Activated T-helper 2 cell treated with anti-CD3 and anti-CD28 coated beads, Interferon-gamma antibody, Interleukin-2, Interleukin-4, amounts not matched to agents 10 μg/mL and 5 μg/mL and 100 μg/mL, durations not matched to agents 14 hours and 24 hours and 36 hours (primary cell): ENCODE measurements around the gene IL23R. TPM values are rescaled to one million over a fixed set of nuclear protein-coding genes. Genes with fewer than 3 reads are reported as not detected.

ENCODE experiments used
- DNase-seq: peaks from one replicate; pipeline ENCODE4 v3.0.0; 2021; ENCODE audit warnings: low spot score
- H3K27ac Mint-ChIP-seq: one replicate; pipeline ENCODE4 v1.8.0; 2021; ENCODE audit warnings: mixed read lengths
- H3K27me3 Mint-ChIP-seq: one replicate; pipeline ENCODE4 v1.8.0; 2021; ENCODE audit warnings: low read depth, mixed read lengths
- H3K36me3 Mint-ChIP-seq: one replicate; pipeline ENCODE4 v1.8.0; 2021; ENCODE audit warnings: low read depth, mixed read lengths
- H3K4me1 Mint-ChIP-seq: one replicate; pipeline ENCODE4 v1.8.0; 2021; ENCODE audit warnings: low read depth, mixed read lengths
- H3K4me3 Mint-ChIP-seq: one replicate; pipeline ENCODE4 v1.8.0; 2021; ENCODE audit warnings: low read depth, mild to moderate bottlenecking, moderate library complexity, mixed read lengths
- H3K9me3 Mint-ChIP-seq: one replicate; pipeline ENCODE4 v1.8.0; 2021; ENCODE audit warnings: mixed read lengths
- intact Hi-C: fragments of 100-400 bp; cut with micrococcal nuclease; formaldehyde crosslinking; loops from one replicate; pipeline ENCODE4 v1.15.1; 2023
- total RNA-seq: library from RNA; stranded (reverse); gene quantifications from 2 replicates; pipeline ENCODE4 v1.2.3, GENCODE V29; 2022

IL23R gene
- total RNA-seq, 1 donor from 2014 or later = 0.80 TPM

DNA sequence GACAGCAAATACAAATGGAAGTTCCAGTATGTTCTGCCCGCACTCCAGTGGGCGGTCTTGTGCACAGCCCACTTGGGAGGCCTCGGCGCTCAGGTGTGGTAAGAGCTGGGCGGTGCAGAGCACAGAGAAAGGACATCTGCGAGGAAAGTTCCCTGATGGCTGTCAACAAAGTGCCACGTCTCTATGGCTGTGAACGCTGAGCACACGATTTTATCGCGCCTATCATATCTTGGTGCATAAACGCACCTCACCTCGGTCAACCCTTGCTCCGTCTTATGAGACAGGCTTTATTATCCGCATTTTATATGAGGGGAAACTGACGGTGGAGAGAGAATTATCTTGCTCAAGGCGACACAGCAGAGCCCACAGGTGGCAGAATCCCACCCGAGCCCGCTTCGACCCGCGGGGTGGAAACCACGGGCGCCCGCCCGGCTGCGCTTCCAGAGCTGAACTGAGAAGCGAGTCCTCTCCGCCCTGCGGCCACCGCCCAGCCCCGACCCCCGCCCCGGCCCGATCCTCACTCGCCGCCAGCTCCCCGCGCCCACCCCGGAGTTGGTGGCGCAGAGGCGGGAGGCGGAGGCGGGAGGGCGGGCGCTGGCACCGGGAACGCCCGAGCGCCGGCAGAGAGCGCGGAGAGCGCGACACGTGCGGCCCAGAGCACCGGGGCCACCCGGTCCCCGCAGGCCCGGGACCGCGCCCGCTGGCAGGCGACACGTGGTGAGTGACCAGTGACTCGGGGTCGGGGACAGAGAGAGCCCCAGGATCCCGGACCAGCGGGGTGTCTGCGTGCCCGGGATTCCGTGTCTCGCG lies 141.2 kb downstream of the IL23R start, which contains the start of gene IL12RB2:
Gene IL12RB2 (plus strand): TSS at position 623 of the 810 bp plus-strand sequence. CDS start 12,496 bp downstream, outside the sequence.
- peaks cover 41% of the 10 kb centered on the region for H3K36me3 Mint-ChIP-seq
- intact Hi-C loops = loop anchor here (1.0 to 10.0 kb wide), 2 partner anchors 21 to 373 kb away; no protein-coding TSS in a partner anchor
- H3K9me3 Mint-ChIP-seq = no peaks in the 10 kb centered on the region
- peak within 1 kb of the TSS; percentile 95 for H3K27ac Mint-ChIP-seq
- DNase-seq = peak; percentile 57
- peaks cover 69% of the 10 kb centered on the region for H3K4me1 Mint-ChIP-seq
- peak within 1 kb of the TSS; percentile 94 for H3K4me3 Mint-ChIP-seq
- H3K27me3 Mint-ChIP-seq = no peaks in the 10 kb centered on the region

DNA sequence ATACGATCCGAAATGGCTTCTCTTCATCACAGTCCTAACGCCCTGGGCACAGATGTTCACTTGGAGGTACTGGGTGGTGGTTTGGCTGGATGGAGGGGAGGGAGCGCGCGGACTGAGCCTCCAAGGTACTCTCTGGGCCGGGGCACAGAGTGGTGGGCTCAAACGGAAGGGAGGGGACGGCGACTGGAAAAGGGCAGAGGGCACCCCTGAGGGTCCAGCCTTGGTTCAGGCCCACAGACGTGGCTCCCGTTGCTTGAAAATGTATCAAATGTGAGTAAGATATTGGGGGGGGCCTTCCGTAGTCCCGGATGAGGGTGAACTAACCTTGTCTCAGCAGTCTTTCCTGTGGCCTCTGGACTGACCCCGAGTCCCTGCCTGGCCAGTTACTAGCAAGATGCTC lies 141.9 kb downstream of the IL23R start:
- Mint-ChIP-seq H3K27me3 (no peaks in the 10 kb centered on the region), H3K4me1 (peaks cover 69% of the 10 kb centered on the region), H3K36me3 (peaks cover 48% of the 10 kb centered on the region), H3K27ac (peak overlapping the region; percentile 94), H3K4me3 (peak overlapping the region; percentile 94), H3K9me3 (no peaks in the 10 kb centered on the region)
- intact Hi-C loops = loop anchor here (1.0 to 10.0 kb wide), 2 partner anchors 22 to 373 kb away; no protein-coding TSS in a partner anchor
- DNase-seq = no peak

Other genes starting within 250 kb of the IL23R start
- gene DNAI4, start 241.6 kb upstream of the IL23R start, total RNA-seq = 0.90 and 1.7 TPM in 2 replicates
- gene MIER1, start 241.5 kb upstream of the IL23R start, total RNA-seq = 44.5 and 45.1 TPM in 2 replicates
- gene SLC35D1, start 112.3 kb upstream of the IL23R start, total RNA-seq = 14.5 and 14.8 TPM in 2 replicates
- not detected in 2 replicates for gene C1orf141, start 31.5 kb upstream of the IL23R start, total RNA-seq
- gene IL12RB2, start 141.4 kb downstream of the IL23R start, total RNA-seq = 108 TPM in 2 replicates